ENCODE data around the gene NCKAP5L.

Gene NCKAP5L

GRCh38 chr12:49779581-49779980 lies 48.6 kb downstream of the NCKAP5L start:
- TF ChIP-seq CTCF (IDR thresholded peaks at IDR 0.05; ENCODE audit: low read depth, low read length, poor library complexity, severe bottlenecking) (no peak), EZH2phosphoT487 (IDR thresholded peaks at IDR 0.05; ENCODE audit: borderline replicate concordance, low read length) (no peak)
- Histone ChIP-seq H3K9me2 (replicated peaks; ENCODE audit: control insufficient read depth, low read length) (no peaks in the 10 kb centered on the region), H4K20me1 (ENCODE audit: control insufficient read depth, insufficient read depth, low read depth, low read length) (no peaks in the 10 kb centered on the region), H3K4me2 (ENCODE audit: low read length) (no peak overlapping the region), H3K27me3 (ENCODE audit: control insufficient read depth, low read length) (peaks cover 36% of the 10 kb centered on the region), H3K36me3 (ENCODE audit: control insufficient read depth, low read length) (no peaks in the 10 kb centered on the region), H3K79me2 (ENCODE audit: control insufficient read depth, low read length) (no peaks in the 10 kb centered on the region), H3K27ac (ENCODE audit: low read depth, low read length) (no peak overlapping the region), H3F3A (ENCODE audit: control insufficient read depth, insufficient read depth) (no peaks in the 10 kb centered on the region), H3K4me3 (ENCODE audit: low read length) (no peak overlapping the region), H3K4me1 (ENCODE audit: control insufficient read depth, low read length) (peaks cover 8% of the 10 kb centered on the region), H3K9me3 (ENCODE audit: control insufficient read depth, insufficient read depth, low read length) (no peaks in the 10 kb centered on the region)

GRCh38 chr12:49777800-49778748 lies 50.1 kb downstream of the NCKAP5L start:
- Histone ChIP-seq H3K36me3 (ENCODE audit: control insufficient read depth, low read length) (no peaks in the 10 kb centered on the region), H3K4me1 (ENCODE audit: control insufficient read depth, low read length) (peaks cover 8% of the 10 kb centered on the region), H3F3A (ENCODE audit: control insufficient read depth, insufficient read depth) (no peaks in the 10 kb centered on the region), H4K20me1 (ENCODE audit: control insufficient read depth, insufficient read depth, low read depth, low read length) (no peaks in the 10 kb centered on the region), H3K27me3 (ENCODE audit: control insufficient read depth, low read length) (peaks cover 24% of the 10 kb centered on the region), H3K27ac (ENCODE audit: low read depth, low read length) (no peak overlapping the region), H3K4me2 (ENCODE audit: low read length) (no peak overlapping the region), H3K4me3 (ENCODE audit: low read length) (no peak overlapping the region), H3K79me2 (ENCODE audit: control insufficient read depth, low read length) (no peaks in the 10 kb centered on the region), H3K9me2 (replicated peaks; ENCODE audit: control insufficient read depth, low read length) (no peaks in the 10 kb centered on the region), H3K9me3 (ENCODE audit: control insufficient read depth, insufficient read depth, low read length) (no peaks in the 10 kb centered on the region)
- TF ChIP-seq EZH2phosphoT487 (IDR thresholded peaks at IDR 0.05; ENCODE audit: borderline replicate concordance, low read length) (no peak), CTCF (IDR thresholded peaks at IDR 0.05; ENCODE audit: low read depth, low read length, poor library complexity, severe bottlenecking) (peak; percentile 94)

GRCh38 chr12:49777341-49777740 lies 50.9 kb downstream of the NCKAP5L start:
- TF ChIP-seq CTCF (IDR thresholded peaks at IDR 0.05; ENCODE audit: low read depth, low read length, poor library complexity, severe bottlenecking) (no peak), EZH2phosphoT487 (IDR thresholded peaks at IDR 0.05; ENCODE audit: borderline replicate concordance, low read length) (no peak)
- no peak overlapping the region for H3K4me2 ChIP-seq (ENCODE audit: low read length)
- no peaks in the 10 kb centered on the region for H3K36me3 ChIP-seq (ENCODE audit: control insufficient read depth, low read length)
- H3K4me1 ChIP-seq (ENCODE audit: control insufficient read depth, low read length), result peaks cover 8% of the 10 kb centered on the region
- H3K4me3 ChIP-seq (ENCODE audit: low read length), result no peak overlapping the region
- H4K20me1 ChIP-seq (ENCODE audit: control insufficient read depth, insufficient read depth, low read depth, low read length), result no peaks in the 10 kb centered on the region
- H3K79me2 ChIP-seq (ENCODE audit: control insufficient read depth, low read length), result no peaks in the 10 kb centered on the region
- no peaks in the 10 kb centered on the region for H3K9me3 ChIP-seq (ENCODE audit: control insufficient read depth, insufficient read depth, low read length)
- H3K27ac ChIP-seq (ENCODE audit: low read depth, low read length), result no peak overlapping the region
- H3K9me2 ChIP-seq (replicated peaks; ENCODE audit: control insufficient read depth, low read length), result no peaks in the 10 kb centered on the region
- H3K27me3 ChIP-seq (ENCODE audit: control insufficient read depth, low read length), result peaks cover 24% of the 10 kb centered on the region
- no peaks in the 10 kb centered on the region for H3F3A ChIP-seq (ENCODE audit: control insufficient read depth, insufficient read depth)
